Tibial artery (tissue), 4 donors: ENCODE data around the gene TRAF5.
A peak's percentile ranks its signal among the peaks of the same experiment; 100 is the strongest.

ENCODE experiments used
- DNase-seq, 2 donors: peaks; one replicate each; pipeline ENCODE4 v3.0.0-alpha.2; 2019
- H3K27ac ChIP-seq, 2 donors: fragments of 200-600 bp; sonication (generic) in 1 of 2; 1 replicate in 1 of 2; 2 replicates in 1 of 2; pipeline ENCODE4 v1.5.1; 2018 to 2019; ENCODE audit warnings: mild to moderate bottlenecking in 1 of 2
- H3K27me3 ChIP-seq, 2 donors: fragments of 200-600 bp; sonication (generic) in 1 of 2; one replicate each; pipeline versions ENCODE4 v1.5.1 to v1.6.0; 2016 to 2019
- H3K36me3 ChIP-seq, 3 donors: fragments of 200-600 bp; sonication (generic) in 2 of 3; one replicate each; pipeline ENCODE4 v1.5.1; 2016 to 2019; ENCODE audit warnings: mild to moderate bottlenecking in 2 of 3
- H3K4me1 ChIP-seq, 4 donors: fragments of 200-600 bp; sonication (generic) in 2 of 4; 1 replicate in 3 of 4; 2 replicates in 1 of 4; pipeline ENCODE4 v1.5.1; 2016 to 2019
- H3K4me3 ChIP-seq, 2 donors: fragments of 200-600 bp; sonication (generic) in 1 of 2; 1 replicate in 1 of 2; 2 replicates in 1 of 2; pipeline ENCODE4 v1.5.1; 2018 to 2019; ENCODE audit warnings: mild to moderate bottlenecking in 2 of 2
- H3K9me3 ChIP-seq, 3 donors: fragments of 200-600 bp; sonication (generic) in 1 of 3; one replicate each; pipeline ENCODE4 v1.5.1; 2016 to 2019
- CTCF ChIP-seq, 2 experiments: fragments of 200-600 bp in 1 of 2; fragments of 450-650 bp in 1 of 2; IDR thresholded peaks; one replicate each; pipeline ENCODE4 v1.5.1; 2017 to 2019; ENCODE audit warnings: antibody characterized with exemption in 2 of 2, mild to moderate bottlenecking in 1 of 2, moderate library complexity in 1 of 2
- intact Hi-C: fragments of 100-400 bp; cut with DNase I; formaldehyde crosslinking; loops from one replicate; pipeline ENCODE4 v1.15.0; 2023; ENCODE audit warnings: low total_unique reads

Gene TRAF5

GRCh38 chr1:211323156-211324063 is 3.2 kb upstream of the TRAF5 start:
- peak; percentile 64 to 67 for TF ChIP-seq CTCF (IDR thresholded peaks at IDR 0.05)
- Histone ChIP-seq H3K9me3 (no peaks in the 10 kb centered on the region), H3K4me1 (peaks cover 0 to 19% (median 8%) of the 10 kb centered on the region in 4 donors), H3K27ac (no peak overlapping the region), H3K36me3 (no peaks in the 10 kb centered on the region), H3K27me3 (no peaks in the 10 kb centered on the region), H3K4me3 (no peak overlapping the region)
- peak in 1 of 2 donors; percentile 57 for DNase-seq
- intact Hi-C loops, result loop anchor here (5.0 to 10.0 kb wide), 3 partner anchors 144 to 331 kb away; no protein-coding TSS in a partner anchor

GRCh38 chr1:211324992-211325775 is 1.4 kb upstream of the TRAF5 start:
- TF ChIP-seq CTCF (IDR thresholded peaks at IDR 0.05), result no peak
- intact Hi-C loops, result loop anchor here (5.0 to 10.0 kb wide), 4 partner anchors 142 to 330 kb away; no protein-coding TSS in a partner anchor
- DNase-seq, result no peak

GRCh38 chr1:211326140-211326527 is 499 bp upstream of the TRAF5 start:
- Histone ChIP-seq H3K36me3 (no peaks in the 10 kb centered on the region), H3K4me3 (peak overlapping the region; percentile 75 to 82), H3K9me3 (no peaks in the 10 kb centered on the region), H3K27ac (peak overlapping the region; percentile 95 to 97), H3K4me1 (peaks cover 0 to 46% (median 33%) of the 10 kb centered on the region in 4 donors), H3K27me3 (no peaks in the 10 kb centered on the region)
- intact Hi-C loops, result loop anchor here (5.0 to 10.0 kb wide), 3 partner anchors 186 to 329 kb away; no protein-coding TSS in a partner anchor
- no peak for DNase-seq
- no peak for TF ChIP-seq CTCF (IDR thresholded peaks at IDR 0.05)

More at GRCh38 chr1:211324992-211325775, 1.4 kb upstream of the TRAF5 start:
- Histone ChIP-seq H3K27ac (peak overlapping the region; percentile 95 to 97), H3K4me3 (no peak overlapping the region), H3K27me3 (no peaks in the 10 kb centered on the region), H3K4me1 (peaks cover 0 to 37% (median 25%) of the 10 kb centered on the region in 4 donors), H3K9me3 (no peaks in the 10 kb centered on the region), H3K36me3 (no peaks in the 10 kb centered on the region)

- H3K4me3 ChIP-seq, result peak overlapping the region; percentile 75 to 82
- intact Hi-C loops, result loop anchor here (5.0 to 10.0 kb wide), 3 partner anchors 185 to 327 kb away; no protein-coding TSS in a partner anchor
- H3K36me3 ChIP-seq, result no peaks in the 10 kb centered on the region
- DNase-seq, result no peak
- H3K27me3 ChIP-seq, result no peaks in the 10 kb centered on the region
- H3K4me1 ChIP-seq, result peaks cover 0 to 59% (median 45%) of the 10 kb centered on the region in 4 donors
- H3K27ac ChIP-seq, result peak overlapping the region; percentile 95 to 97
- no peaks in the 10 kb centered on the region for H3K9me3 ChIP-seq
- TF ChIP-seq CTCF (IDR thresholded peaks at IDR 0.05), result no peak
These were observed 801 bp downstream of the TRAF5 start for GRCh38 chr1:211327346-211327921.

- peaks cover 0 to 67% (median 48%) of the 10 kb centered on the region in 4 donors for H3K4me1 ChIP-seq
- intact Hi-C loops, result loop anchor here (5.0 to 10.0 kb wide), 3 partner anchors 184 to 327 kb away; no protein-coding TSS in a partner anchor
- no peaks in the 10 kb centered on the region for H3K9me3 ChIP-seq
- peak overlapping the region; percentile 95 to 97 for H3K27ac ChIP-seq
- TF ChIP-seq CTCF (IDR thresholded peaks at IDR 0.05), result no peak
- H3K36me3 ChIP-seq, result no peaks in the 10 kb centered on the region
- H3K4me3 ChIP-seq, result peak overlapping the region; percentile 75 to 82
- no peaks in the 10 kb centered on the region for H3K27me3 ChIP-seq
- DNase-seq, result no peak
These were observed 1.6 kb downstream of the TRAF5 start for GRCh38 chr1:211328084-211328694.
